GM23338 (cell line): Measurements from ENCODE around the gene DYSF. TPM values are rescaled to one million over a fixed set of nuclear protein-coding genes. Genes with fewer than 3 reads are reported as not detected.
A peak's percentile ranks its signal among the peaks of the same experiment; 100 is the strongest.

Experiments used
- ATAC-seq: fragments of 200-7000 bp; cut with Tn5 transposase; 3 replicates; pipeline ENCODE4 v1.9.1; 2020
- DNase-seq: peaks from one replicate; pipeline ENCODE4 v3.0.0-alpha.2; 2015; ENCODE audit warnings: low spot score
- H2AFZ ChIP-seq: fragments of 200-600 bp; sonication (generic); 2 replicates; pipeline ENCODE4 v1.8.0; 2016; ENCODE audit warnings: antibody characterized with exemption, mild to moderate bottlenecking, moderate library complexity
- H3F3A ChIP-seq: fragments of 200-600 bp; sonication (generic); replicated peaks from 2 replicates; pipeline ENCODE4 v1.8.0; 2017; ENCODE audit warnings: antibody characterized with exemption, mixed run types, low read depth
- H3K27ac ChIP-seq: fragments of 200-600 bp; sonication (generic); 2 replicates; pipeline ENCODE4 v1.6.1; 2016; ENCODE audit warnings: low read depth
- H3K27me3 ChIP-seq: fragments of 200-600 bp; sonication (generic); 2 replicates; pipeline ENCODE4 v1.8.0; 2016; ENCODE audit warnings: mild to moderate bottlenecking, mixed run types, moderate library complexity; ENCODE audit not compliant: insufficient read depth
- H3K36me3 ChIP-seq: fragments of 200-600 bp; sonication (generic); 2 replicates; pipeline ENCODE4 v1.8.0; 2016; ENCODE audit warnings: mild to moderate bottlenecking; ENCODE audit not compliant: insufficient read depth
- H3K4me1 ChIP-seq: fragments of 200-600 bp; sonication (generic); 2 replicates; pipeline ENCODE4 v1.8.0; 2016; ENCODE audit warnings: mild to moderate bottlenecking, moderate library complexity; ENCODE audit not compliant: insufficient read depth
- H3K4me2 ChIP-seq: fragments of 200-600 bp; sonication (generic); 2 replicates; pipeline ENCODE4 v1.7.1; 2017; ENCODE audit warnings: mixed run types
- H3K4me3 ChIP-seq: fragments of 200-600 bp; sonication (generic); 2 replicates; pipeline ENCODE4 v1.6.1; 2016; ENCODE audit warnings: mixed run types
- H3K79me2 ChIP-seq: fragments of 200-600 bp; sonication (generic); replicated peaks from 2 replicates; pipeline ENCODE4 v1.8.0; 2017; ENCODE audit warnings: mild to moderate bottlenecking; ENCODE audit not compliant: insufficient read depth
- H3K9me2 ChIP-seq: fragments of 200-600 bp; sonication (generic); 2 replicates; pipeline ENCODE4 v1.8.0; 2017; ENCODE audit not compliant: insufficient read depth
- H4K20me1 ChIP-seq: fragments of 200-600 bp; sonication (generic); replicated peaks from 2 replicates; pipeline ENCODE4 v1.8.0; 2017; ENCODE audit warnings: mild to moderate bottlenecking; ENCODE audit not compliant: insufficient read depth
- H3K27ac Mint-ChIP-seq: 2 replicates; pipeline ENCODE4 v1.8.0; 2020; ENCODE audit warnings: inconsistent platforms, mild to moderate bottlenecking, moderate library complexity, mixed read lengths
- H3K27me3 Mint-ChIP-seq: 3 replicates; pipeline ENCODE4 v1.8.0; 2022; ENCODE audit warnings: low read depth, mild to moderate bottlenecking, moderate library complexity, mixed read lengths, inconsistent platforms; ENCODE audit not compliant: insufficient read depth, poor library complexity
- H3K36me3 Mint-ChIP-seq: 3 replicates; pipeline ENCODE4 v1.8.0; 2021; ENCODE audit warnings: low read depth, mild to moderate bottlenecking, inconsistent platforms, moderate library complexity, mixed read lengths
- H3K4me1 Mint-ChIP-seq: 3 replicates; pipeline ENCODE4 v1.8.0; 2020; ENCODE audit warnings: mild to moderate bottlenecking, inconsistent platforms, mixed read lengths
- H3K4me3 Mint-ChIP-seq: 3 replicates; pipeline ENCODE4 v1.8.0; 2021; ENCODE audit warnings: moderate library complexity, mild to moderate bottlenecking, inconsistent platforms, mixed read lengths
- H3K9me3 Mint-ChIP-seq: 3 replicates; pipeline ENCODE4 v1.8.0; 2020; ENCODE audit warnings: moderate library complexity, mild to moderate bottlenecking, inconsistent platforms, mixed read lengths
- CREB1 ChIP-seq: fragments of 250-450 bp; sonication (Bioruptor Pico); IDR thresholded peaks from 2 replicates; pipeline ENCODE4 v1.5.0; 2020; ENCODE audit warnings: low read depth, mild to moderate bottlenecking, moderate library complexity
- CTCF ChIP-seq, 2 experiments: fragments of 200-600 bp in 1 of 2; sonication (generic) in 1 of 2; conservative IDR thresholded peaks; 2 replicates each; pipeline versions ENCODE4 v1.5.1 to v1.6.1; 2016 to 2017; ENCODE audit warnings: antibody characterized with exemption in 2 of 2, low read depth in 2 of 2, mild to moderate bottlenecking in 2 of 2, moderate library complexity in 1 of 2
- ETS1 ChIP-seq: IDR thresholded peaks from 2 replicates; pipeline ENCODE4 v1.6.1; 2016; ENCODE audit warnings: antibody characterized with exemption
- EZH2 ChIP-seq: fragments of 200-600 bp; sonication (generic); IDR thresholded peaks from one replicate; pipeline ENCODE4 v1.8.0; 2017; ENCODE audit warnings: antibody characterized with exemption, mild to moderate bottlenecking, low read depth; ENCODE audit not compliant: unreplicated experiment
- EZH2phosphoT487 ChIP-seq: fragments of 200-600 bp; sonication (generic); IDR thresholded peaks from one replicate; pipeline ENCODE4 v1.8.1; 2018; ENCODE audit warnings: antibody characterized with exemption; ENCODE audit not compliant: unreplicated experiment
- JUNB ChIP-seq: IDR thresholded peaks from one replicate; pipeline ENCODE4 v1.6.1; 2016; ENCODE audit warnings: antibody characterized with exemption; ENCODE audit not compliant: unreplicated experiment
- NANOG ChIP-seq: IDR thresholded peaks from 2 replicates; pipeline ENCODE4 v1.6.1; 2016; ENCODE audit warnings: antibody characterized with exemption, borderline replicate concordance
- POLR2AphosphoS5 ChIP-seq: IDR thresholded peaks from 2 replicates; pipeline ENCODE4 v1.6.1; 2016; ENCODE audit warnings: antibody characterized with exemption, low read depth
- ZNF114 ChIP-seq: fragments of 250-450 bp; sonication (Bioruptor Pico); IDR thresholded peaks from 2 replicates; pipeline ENCODE4 v1.5.0; 2020; ENCODE audit warnings: mild to moderate bottlenecking, moderate library complexity
- ZNF331 ChIP-seq: fragments of 250-450 bp; sonication (Bioruptor Pico); IDR thresholded peaks from 2 replicates; pipeline ENCODE4 v1.5.0; 2020; ENCODE audit warnings: low read depth, mild to moderate bottlenecking, moderate library complexity
- ZNF462 ChIP-seq: fragments of 250-450 bp; sonication (Bioruptor Pico); IDR thresholded peaks from 2 replicates; pipeline ENCODE4 v1.5.0; 2020; ENCODE audit warnings: mild to moderate bottlenecking, moderate library complexity
- polyA plus RNA-seq: library from polyadenylated mRNA; unstranded; fragments of >200 nt; fragmentation: Nextera tagmentation; extraction: Ambion mirVana; gene quantifications from 2 replicates; pipeline ENCODE4 v1.2.1, GENCODE V29; 2016
- total RNA-seq: library from RNA; depleted of rRNA; stranded (reverse); fragments of >200 nt; shearing (Covaris generic); gene quantifications from 2 replicates; pipeline ENCODE4 v1.2.3, GENCODE V29; 2014

DYSF gene
- total and polyA plus RNA-seq, 2 experiments from 2014 or later = 7.3 to 21.3 TPM

- TF ChIP-seq CREB1 (CRISPR knock-in tag) = no peak
- TF ChIP-seq ZNF331 (CRISPR knock-in tag) = no peak
- no peak for TF ChIP-seq EZH2phosphoT487
- TF ChIP-seq POLR2AphosphoS5 = no peak
- no peak for TF ChIP-seq CTCF (conservative IDR thresholded peaks at IDR 0.05; ENCODE audit: low read depth in 2 of 2)
- TF ChIP-seq EZH2 = no peak
- TF ChIP-seq NANOG = no peak
- no peak for TF ChIP-seq ZNF114 (CRISPR knock-in tag)
- TF ChIP-seq JUNB = no peak
Observed at GRCh38 chr2:71451705-71452104, 1.7 kb upstream of the DYSF start (continued).

- Mint-ChIP-seq H3K36me3 (peaks cover 2% of the 10 kb centered on the region; the same call in 1 of the 3 replicates), H3K4me3 (peak overlapping the region; percentile 69), H3K9me3 (no peaks in the 10 kb centered on the region), H3K4me1 (peaks cover 58% of the 10 kb centered on the region), H3K27ac (no peak overlapping the region), H3K27me3 (peaks cover 35% of the 10 kb centered on the region)
- peaks cover 46% of the 10 kb centered on the region for H3K4me1 ChIP-seq
- peaks cover 15% of the 10 kb centered on the region; the same call in 1 of the 2 replicates for H3F3A ChIP-seq
- no peaks in the 10 kb centered on the region for H3K36me3 ChIP-seq
- H3K27me3 ChIP-seq = peaks cover 34% of the 10 kb centered on the region
- no peak overlapping the region for H3K27ac ChIP-seq
- DNase-seq (peak; percentile 62), ATAC-seq (peak; percentile 24)
- 0 out of 2 replicates have a peak, but pooled peaks cover 9% of the 10 kb centered on the region for H3K79me2 ChIP-seq
- H2AFZ ChIP-seq = no peak overlapping the region
- peak overlapping the region; percentile 86 for H3K4me3 ChIP-seq
- H3K4me2 ChIP-seq = peak overlapping the region; percentile 76
- H3K9me2 ChIP-seq = no peaks in the 10 kb centered on the region
- H4K20me1 ChIP-seq = no peaks in the 10 kb centered on the region; the same call in none of the 2 replicates
- TF ChIP-seq CREB1 (CRISPR knock-in tag) (no peak), ZNF462 (CRISPR knock-in tag) (no peak), POLR2AphosphoS5 (no peak), ETS1 (no peak), CTCF (conservative IDR thresholded peaks at IDR 0.05; ENCODE audit: low read depth in 2 of 2) (peak; percentile 33 to 46; a peak in 3 of 4 replicates)
Observed at GRCh38 chr2:71452565-71452964, 796 bp upstream of the DYSF start.
